ENCODE data around the gene MPP3.

DNA sequence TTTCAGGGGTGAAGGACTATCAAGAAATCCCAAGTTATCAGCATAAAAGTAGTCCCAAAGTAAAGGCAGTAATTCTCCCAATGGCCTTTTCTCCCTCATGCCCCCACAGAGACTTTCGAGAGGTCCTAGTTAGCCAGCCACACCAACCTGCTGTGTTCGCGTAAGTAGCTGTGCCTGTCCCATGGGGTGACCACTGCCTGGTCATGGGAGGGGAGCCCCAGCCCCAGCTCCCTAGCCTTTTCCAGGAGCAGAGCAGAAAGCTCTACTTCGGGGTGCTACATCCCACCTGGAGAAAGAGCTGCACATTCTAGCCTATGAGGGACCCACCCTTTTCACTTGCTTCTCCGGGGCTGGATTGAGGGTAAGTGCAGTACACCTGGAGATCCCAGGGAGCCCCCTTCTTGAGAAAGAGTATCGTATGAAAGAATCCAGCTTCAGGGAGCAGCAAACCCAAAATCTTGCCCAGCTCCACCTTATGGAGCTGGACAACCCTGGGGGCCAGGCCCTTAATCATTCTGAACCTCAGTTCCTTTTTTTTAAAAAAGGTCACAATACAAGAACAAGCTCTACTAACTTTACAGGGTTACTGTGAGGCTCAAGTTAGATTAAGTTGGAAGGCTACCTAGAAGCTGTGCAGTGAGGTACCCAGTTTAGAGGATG is 65.8 kb downstream of the MPP3 start:
- TF ChIP-seq BHLHE40 (IDR thresholded peaks at IDR 0.05; ENCODE audit: low read depth, low read length) (no peak), MAZ (IDR thresholded peaks at IDR 0.05; ENCODE audit: borderline replicate concordance, low read depth, low read length) (no peak), MXI1 (IDR thresholded peaks at IDR 0.05; ENCODE audit: borderline replicate concordance, low read depth, low read length) (no peak), POLR2A (IDR thresholded peaks at IDR 0.05; ENCODE audit: low read depth, low read length) (no peak)
- TF ChIP-seq, protein P1, sequence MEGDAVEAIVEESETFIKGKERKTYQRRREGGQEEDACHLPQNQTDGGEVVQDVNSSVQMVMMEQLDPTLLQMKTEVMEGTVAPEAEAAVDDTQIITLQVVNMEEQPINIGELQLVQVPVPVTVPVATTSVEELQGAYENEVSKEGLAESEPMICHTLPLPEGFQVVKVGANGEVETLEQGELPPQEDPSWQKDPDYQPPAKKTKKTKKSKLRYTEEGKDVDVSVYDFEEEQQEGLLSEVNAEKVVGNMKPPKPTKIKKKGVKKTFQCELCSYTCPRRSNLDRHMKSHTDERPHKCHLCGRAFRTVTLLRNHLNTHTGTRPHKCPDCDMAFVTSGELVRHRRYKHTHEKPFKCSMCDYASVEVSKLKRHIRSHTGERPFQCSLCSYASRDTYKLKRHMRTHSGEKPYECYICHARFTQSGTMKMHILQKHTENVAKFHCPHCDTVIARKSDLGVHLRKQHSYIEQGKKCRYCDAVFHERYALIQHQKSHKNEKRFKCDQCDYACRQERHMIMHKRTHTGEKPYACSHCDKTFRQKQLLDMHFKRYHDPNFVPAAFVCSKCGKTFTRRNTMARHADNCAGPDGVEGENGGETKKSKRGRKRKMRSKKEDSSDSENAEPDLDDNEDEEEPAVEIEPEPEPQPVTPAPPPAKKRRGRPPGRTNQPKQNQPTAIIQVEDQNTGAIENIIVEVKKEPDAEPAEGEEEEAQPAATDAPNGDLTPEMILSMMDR (conservative IDR thresholded peaks at IDR 0.05; ENCODE audit: low read depth, low read length) = no peak
